NCI-H1930 (cell line): ENCODE results near the gene PSENEN.
"Not testable (repeated sequence)": the region's sequence is repeated elsewhere in the genome, so short reads cannot be mapped to it uniquely, and the experiment has no call there.

Source experiments
- DNase-seq, 2 experiments: peaks; one replicate each; lab custom pipeline; 2025; lab: John Stamatoyannopoulos, UW

The PSENEN gene

GRCh38 chr19:35718345-35719041 lies 27.0 kb upstream of the PSENEN start:
- no peak for DNase-seq

GRCh38 chr19:35719402-35720162 lies 25.9 kb upstream of the PSENEN start:
- no peak for DNase-seq

- no peak for DNase-seq
These were observed 25.3 kb upstream of the PSENEN start for GRCh38 chr19:35720163-35720524.

GRCh38 chr19:35720648-35721047 lies 24.8 kb upstream of the PSENEN start:
- DNase-seq: no peak

- no peak for DNase-seq
These were observed 24.1 kb upstream of the PSENEN start for GRCh38 chr19:35721374-35721773.

GRCh38 chr19:35722461-35722860 lies 23.0 kb upstream of the PSENEN start:
- no peak for DNase-seq

- no peak for DNase-seq
These were observed 22.6 kb upstream of the PSENEN start for GRCh38 chr19:35722897-35723296.

- no peak for DNase-seq
These were observed 21.8 kb upstream of the PSENEN start for GRCh38 chr19:35723671-35724070.

GRCh38 chr19:35724132-35724531 lies 21.3 kb upstream of the PSENEN start:
- DNase-seq: not testable (repeated sequence)

- no peak for DNase-seq
These were observed 20.9 kb upstream of the PSENEN start for GRCh38 chr19:35724560-35724959.

- DNase-seq: no peak
These were observed 20.1 kb upstream of the PSENEN start for GRCh38 chr19:35725216-35725861.

- DNase-seq: no peak
These were observed 18.1 kb upstream of the PSENEN start for GRCh38 chr19:35727053-35727955.

- no peak for DNase-seq
These were observed 17.3 kb upstream of the PSENEN start for GRCh38 chr19:35727956-35728706.

- DNase-seq: no peak
These were observed 16.4 kb upstream of the PSENEN start for GRCh38 chr19:35729021-35729420.

GRCh38 chr19:35729763-35730162 lies 15.7 kb upstream of the PSENEN start:
- DNase-seq: no peak

GRCh38 chr19:35730326-35730725 lies 15.1 kb upstream of the PSENEN start:
- no peak for DNase-seq

GRCh38 chr19:35731353-35731752 lies 14.1 kb upstream of the PSENEN start:
- no peak for DNase-seq

- no peak for DNase-seq
These were observed 13.6 kb upstream of the PSENEN start for GRCh38 chr19:35731779-35732405.

- no peak for DNase-seq
These were observed 12.8 kb upstream of the PSENEN start for GRCh38 chr19:35732540-35733179.
